CD4-positive, alpha-beta T cell treated with Interleukin-15 for 4 hours (primary cell): ENCODE results near the gene MBD2.
"Not testable (repeated sequence)": the region's sequence is repeated elsewhere in the genome, so short reads cannot be mapped to it uniquely, and the experiment has no call there.

Source experiments
- DNase-seq: peaks from one replicate; pipeline ENCODE4 v3.0.0-alpha.2; 2020; ENCODE audit warnings: low spot score

Gene MBD2

GRCh38 chr18:54235871-54236270 lies 11.4 kb upstream of the MBD2 start:
- no peak for DNase-seq

GRCh38 chr18:54233747-54234146 lies 9.3 kb upstream of the MBD2 start:
- no peak for DNase-seq

GRCh38 chr18:54233228-54233625 lies 8.8 kb upstream of the MBD2 start:
- DNase-seq: no peak

GRCh38 chr18:54232485-54233227 lies 8.2 kb upstream of the MBD2 start:
- no peak for DNase-seq

GRCh38 chr18:54229421-54230059 lies 5.1 kb upstream of the MBD2 start:
- no peak for DNase-seq

GRCh38 chr18:54228364-54228763 lies 3.9 kb upstream of the MBD2 start:
- no peak for DNase-seq

- DNase-seq: peak; percentile 45
Observed at GRCh38 chr18:54223568-54224241, 764 bp downstream of the MBD2 start.

- DNase-seq: peak; percentile 77
Observed at GRCh38 chr18:54222922-54223567, 1.4 kb downstream of the MBD2 start.

- no peak for DNase-seq
Observed at GRCh38 chr18:54220406-54220805, 4.1 kb downstream of the MBD2 start.

- DNase-seq: not testable (repeated sequence)
Observed at GRCh38 chr18:54218803-54219202, 5.7 kb downstream of the MBD2 start.

- DNase-seq: no peak
Observed at GRCh38 chr18:54218299-54218698, 6.2 kb downstream of the MBD2 start.

- no peak for DNase-seq
Observed at GRCh38 chr18:54217624-54218023, 6.8 kb downstream of the MBD2 start.

GRCh38 chr18:54215069-54215468 lies 9.4 kb downstream of the MBD2 start:
- no peak for DNase-seq

- no peak for DNase-seq
Observed at GRCh38 chr18:54210463-54210862, 14.0 kb downstream of the MBD2 start.

GRCh38 chr18:54209471-54210180 lies 14.8 kb downstream of the MBD2 start:
- no peak for DNase-seq

GRCh38 chr18:54206447-54206846 lies 18.0 kb downstream of the MBD2 start:
- no peak for DNase-seq

- no peak for DNase-seq
Observed at GRCh38 chr18:54205959-54206358, 18.5 kb downstream of the MBD2 start.

- not testable (repeated sequence) for DNase-seq
Observed at GRCh38 chr18:54205448-54205847, 19.0 kb downstream of the MBD2 start.

- DNase-seq: no peak
Observed at GRCh38 chr18:54204883-54205282, 19.6 kb downstream of the MBD2 start.

- no peak for DNase-seq
Observed at GRCh38 chr18:54203914-54204313, 20.6 kb downstream of the MBD2 start.

GRCh38 chr18:54202851-54203250 lies 21.6 kb downstream of the MBD2 start:
- no peak for DNase-seq
